Stromal cell of bone marrow (primary cell): Measurements from ENCODE around the gene PLXND1.

Experiments
- DNase-seq: peaks from one replicate; pipeline ENCODE4 v3.0.0-alpha.2; 2012; ENCODE audit warnings: low read depth

Gene PLXND1

DNA sequence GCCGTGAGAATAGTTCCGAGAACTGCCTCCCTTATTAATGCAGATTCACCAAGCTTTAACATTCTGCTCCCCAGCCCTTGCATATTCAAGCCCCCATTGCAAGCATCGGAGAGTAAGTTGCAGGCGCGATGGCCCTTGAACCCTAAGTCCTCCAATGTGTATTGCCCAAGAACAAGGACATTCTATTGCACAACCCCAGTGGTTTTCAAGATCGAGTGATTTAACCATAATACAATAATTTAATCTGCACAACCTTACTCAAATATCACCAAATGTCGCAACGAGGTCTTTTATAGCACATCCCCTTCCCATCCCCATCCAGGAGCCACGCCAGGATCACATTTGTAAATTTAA, 21.7 kb upstream of the PLXND1 start:
- DNase-seq, result peak; percentile 41

- DNase-seq, result peak; percentile 75
Measured at GRCh38 chr3:129627350-129628168, 21.1 kb upstream of the PLXND1 start.

- DNase-seq, result peak; percentile 57
Measured at GRCh38 chr3:129626744-129627349, 20.4 kb upstream of the PLXND1 start.

DNA sequence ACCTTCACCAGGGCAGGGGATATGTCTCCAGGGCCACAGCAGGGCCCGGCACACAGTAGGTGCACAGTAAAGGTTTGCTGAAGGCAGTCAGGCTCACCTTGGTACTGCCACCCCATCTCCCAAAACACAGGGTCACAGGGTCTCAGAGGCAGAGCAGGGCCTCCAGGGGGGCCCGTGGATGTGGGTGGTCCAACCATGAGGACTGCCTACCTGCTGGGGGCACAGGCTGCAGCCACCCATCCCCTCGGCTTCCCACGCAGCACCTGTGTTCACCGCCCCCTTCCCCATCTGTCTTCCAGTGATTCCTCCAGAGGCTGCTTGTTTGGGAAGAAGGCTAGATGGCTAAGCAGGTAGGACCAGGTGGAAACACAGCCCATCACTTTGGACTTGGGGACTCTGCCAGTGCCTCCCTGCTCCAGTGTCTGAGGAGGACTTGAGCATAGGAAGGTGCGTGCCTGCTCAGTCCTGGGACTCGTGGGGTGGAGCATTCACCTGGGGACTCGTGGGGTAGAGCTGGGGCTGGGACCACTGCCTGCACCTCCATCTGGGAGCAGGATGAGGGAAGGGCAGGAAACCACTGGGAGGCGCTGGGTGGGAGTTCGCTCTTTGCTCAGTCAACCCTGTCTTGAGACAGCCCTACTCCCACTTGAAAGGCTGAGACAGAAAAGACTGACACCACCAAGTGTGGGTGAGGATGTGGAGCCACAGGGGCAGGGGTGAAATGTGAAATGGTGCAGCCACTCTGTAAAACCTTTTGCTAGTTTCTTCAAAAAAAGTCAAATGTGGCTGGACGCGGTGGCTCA, 18.8 kb upstream of the PLXND1 start:
- DNase-seq, result no peak

DNA sequence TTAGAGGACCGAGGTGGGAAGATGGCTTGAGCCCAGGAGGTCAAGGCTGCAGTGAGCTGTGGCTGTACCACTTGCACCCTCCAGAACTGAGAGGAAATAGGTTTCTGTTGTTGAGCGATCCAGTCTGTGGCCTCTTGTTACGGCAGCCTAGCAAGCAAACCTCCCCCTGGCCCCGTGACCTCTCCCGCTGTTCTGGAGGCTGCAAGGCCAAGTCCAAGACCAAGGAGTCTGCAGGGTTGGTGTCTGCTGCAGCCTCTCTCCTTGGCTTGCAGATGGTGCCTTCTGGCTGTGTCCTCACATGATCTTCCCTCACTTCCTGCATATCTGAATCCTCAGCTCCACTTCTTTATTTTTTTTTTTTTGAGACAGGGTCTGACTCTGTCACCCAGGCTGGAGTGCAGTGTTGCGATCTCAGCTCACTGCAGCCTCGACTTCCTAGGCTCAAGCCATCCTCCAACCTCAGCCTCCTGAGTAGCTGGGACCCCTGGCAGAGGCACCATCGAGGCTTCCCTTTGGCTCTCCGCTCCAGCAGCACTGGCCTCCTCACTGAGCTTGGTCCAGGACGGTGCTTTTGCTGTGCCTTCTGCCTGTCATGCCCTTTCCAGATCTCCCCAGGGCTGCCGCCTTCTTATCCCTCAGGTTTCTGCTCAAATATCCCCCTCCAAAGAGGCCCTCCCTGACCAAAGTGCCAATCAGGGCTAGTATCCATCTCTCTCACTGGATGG, 18.0 kb upstream of the PLXND1 start:
- no peak for DNase-seq

DNA sequence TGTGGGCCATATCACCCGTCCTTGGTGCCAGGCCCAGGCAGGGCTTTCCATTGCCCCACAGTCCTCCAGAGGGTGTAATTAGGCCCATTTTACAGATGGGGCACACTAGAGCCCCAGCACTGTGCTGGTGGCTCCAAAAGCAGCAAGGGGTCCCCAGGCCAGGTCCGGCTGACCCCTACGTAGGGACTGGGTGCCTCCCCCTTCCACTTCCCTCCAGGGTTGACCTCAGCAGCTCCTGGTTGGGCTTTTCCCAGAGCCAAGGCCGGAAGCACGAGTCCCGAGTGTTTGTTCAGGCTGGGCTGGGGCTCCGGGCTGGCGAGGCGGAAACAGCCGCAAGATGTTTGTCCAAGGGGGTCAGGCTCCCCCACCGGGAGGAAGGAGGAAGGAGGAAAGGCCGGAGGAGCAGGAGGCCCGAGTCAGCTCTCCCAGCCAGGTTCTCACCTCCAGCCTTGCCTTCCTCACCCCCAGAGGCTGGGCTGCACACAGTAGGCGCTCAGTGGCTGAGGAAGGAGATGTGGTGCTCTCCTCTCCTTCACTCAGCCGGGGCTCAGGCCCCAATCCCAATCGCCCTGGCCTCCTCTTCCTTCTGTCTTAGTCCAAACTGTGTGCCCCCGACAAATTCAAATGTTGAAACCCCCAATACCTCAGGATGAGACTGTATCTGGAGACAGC, 17.1 kb upstream of the PLXND1 start:
- DNase-seq, result no peak

DNA sequence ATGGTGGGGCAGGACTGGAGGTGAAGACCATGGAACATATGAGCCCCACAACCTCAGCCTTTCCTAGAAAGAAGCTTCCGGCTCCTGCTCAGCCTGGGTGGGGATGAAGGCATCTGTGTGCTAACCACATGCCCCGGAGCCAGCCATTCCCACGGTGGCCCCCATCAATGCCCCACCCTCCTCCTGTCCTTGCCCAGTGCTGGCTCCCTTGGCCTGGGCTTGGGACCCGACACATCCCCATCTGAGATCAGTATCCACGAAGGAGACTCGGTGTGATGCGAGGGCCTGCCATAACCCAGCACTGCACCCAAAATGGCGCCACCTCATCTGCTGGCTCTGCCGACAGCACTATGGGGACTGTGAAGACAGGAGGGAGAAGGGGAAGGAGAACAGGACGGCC, 16.5 kb upstream of the PLXND1 start:
- DNase-seq, result no peak

GRCh38 chr3:129622226-129622874, 15.9 kb upstream of the PLXND1 start:
- DNase-seq, result no peak

DNA sequence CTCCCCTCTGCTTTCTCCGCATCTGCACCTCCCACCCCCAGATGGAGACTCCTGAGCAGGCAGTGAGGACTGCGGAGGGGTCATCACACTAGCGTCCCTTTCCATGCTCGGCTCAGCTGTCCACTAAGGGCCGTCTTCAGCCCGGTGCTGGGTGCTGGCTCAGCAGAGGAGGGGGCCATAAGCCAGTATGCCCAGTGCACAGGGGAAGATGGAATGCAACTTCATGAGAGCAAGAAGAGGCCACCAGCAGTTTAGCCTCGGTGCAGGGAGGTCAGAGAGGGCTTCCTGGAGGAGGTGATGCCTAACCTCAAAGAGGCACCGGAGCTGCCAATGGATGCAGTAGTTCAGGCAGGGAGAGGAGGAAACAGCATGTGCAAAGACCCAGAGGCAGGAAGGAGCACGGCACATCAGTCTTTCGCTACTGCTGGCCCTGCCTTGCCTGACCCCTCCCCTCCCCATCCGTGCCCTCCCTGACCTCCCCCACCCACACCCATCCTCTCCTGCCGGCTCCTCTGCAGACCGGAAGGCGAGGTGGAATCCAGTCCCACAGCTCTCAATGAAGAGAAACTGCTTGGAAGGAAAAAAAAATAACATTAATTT, 15.2 kb upstream of the PLXND1 start:
- DNase-seq, result no peak

- no peak for DNase-seq
Measured at GRCh38 chr3:129620828-129621559, 14.5 kb upstream of the PLXND1 start.

- no peak for DNase-seq
Measured at GRCh38 chr3:129619726-129620162, 13.3 kb upstream of the PLXND1 start.

DNA sequence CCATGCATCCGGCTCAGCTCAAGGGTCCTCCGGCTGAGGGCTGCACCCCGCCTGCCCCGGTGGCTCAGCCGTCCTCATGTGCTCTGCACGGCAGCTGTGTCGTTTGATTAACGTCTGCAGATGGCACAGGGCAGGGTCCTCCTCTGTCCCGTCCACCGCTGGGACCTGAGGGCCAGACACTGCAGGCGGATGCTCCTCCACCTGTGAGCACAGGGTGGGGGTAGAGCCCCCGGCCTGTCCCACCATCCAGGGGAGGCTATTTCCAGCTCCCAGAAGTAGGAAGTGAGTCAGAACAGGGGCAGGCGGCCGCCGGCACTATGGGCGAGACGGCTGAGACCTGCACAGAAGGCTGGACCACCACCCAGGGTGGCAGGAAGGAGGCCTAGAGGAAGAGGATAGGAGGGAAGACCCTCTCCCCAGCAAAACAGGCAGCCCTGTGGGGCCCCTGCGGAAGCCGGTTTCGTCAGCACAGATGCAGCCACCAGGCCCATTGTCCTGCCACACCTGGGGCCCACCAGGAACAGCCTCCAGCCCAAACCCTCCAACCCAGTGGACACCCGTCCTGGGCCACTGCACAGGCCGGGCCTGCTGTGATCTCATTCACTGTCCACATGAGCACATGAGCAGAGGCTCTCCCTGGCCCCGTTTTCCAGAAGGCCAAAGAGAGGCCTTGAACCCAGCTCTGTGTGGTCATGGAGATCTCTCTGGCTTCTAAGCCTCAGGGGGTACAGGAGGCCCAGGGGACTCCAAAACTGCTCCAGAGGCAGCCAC, 12.6 kb upstream of the PLXND1 start:
- no peak for DNase-seq

- no peak for DNase-seq
Measured at GRCh38 chr3:129618186-129618820, 11.8 kb upstream of the PLXND1 start.

DNA sequence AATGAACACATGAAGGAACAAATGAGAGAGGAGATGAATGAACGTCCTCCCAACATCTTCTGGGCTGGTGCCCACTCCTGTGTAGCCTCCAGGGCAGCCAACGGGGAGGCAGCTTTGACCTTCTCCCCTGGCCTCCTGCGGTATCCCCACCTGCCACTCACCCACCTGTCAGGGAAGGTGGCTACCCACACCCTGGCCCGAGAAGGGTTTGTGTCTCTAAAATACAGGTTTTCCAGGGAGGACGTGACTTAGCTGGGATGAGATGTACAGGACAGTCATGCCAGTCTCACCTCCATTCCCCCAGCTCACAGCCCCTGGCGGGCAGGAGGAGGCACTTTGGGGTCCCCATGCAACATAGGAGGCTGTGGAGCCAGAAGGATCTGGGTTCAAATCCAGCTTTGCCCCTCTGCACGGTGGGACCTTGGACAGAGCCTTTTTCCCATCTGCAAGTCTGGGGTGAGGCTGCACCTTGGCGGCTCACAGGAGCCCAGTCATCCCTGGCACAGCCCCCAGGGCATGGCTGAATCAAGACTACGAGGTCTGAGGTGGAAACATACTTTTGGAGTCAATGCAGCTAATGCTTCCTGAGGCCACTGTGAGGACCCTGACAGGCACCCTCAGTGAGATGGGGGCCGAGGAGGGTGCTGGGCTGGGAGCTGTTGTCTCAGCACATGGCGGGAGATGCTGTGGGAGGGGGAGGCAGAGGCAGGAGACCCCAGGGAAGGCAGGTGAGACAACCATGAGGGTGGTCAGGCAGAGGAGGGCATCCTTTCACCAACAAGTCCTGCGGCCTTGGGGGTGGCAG, 11.1 kb upstream of the PLXND1 start:
- no peak for DNase-seq

DNA sequence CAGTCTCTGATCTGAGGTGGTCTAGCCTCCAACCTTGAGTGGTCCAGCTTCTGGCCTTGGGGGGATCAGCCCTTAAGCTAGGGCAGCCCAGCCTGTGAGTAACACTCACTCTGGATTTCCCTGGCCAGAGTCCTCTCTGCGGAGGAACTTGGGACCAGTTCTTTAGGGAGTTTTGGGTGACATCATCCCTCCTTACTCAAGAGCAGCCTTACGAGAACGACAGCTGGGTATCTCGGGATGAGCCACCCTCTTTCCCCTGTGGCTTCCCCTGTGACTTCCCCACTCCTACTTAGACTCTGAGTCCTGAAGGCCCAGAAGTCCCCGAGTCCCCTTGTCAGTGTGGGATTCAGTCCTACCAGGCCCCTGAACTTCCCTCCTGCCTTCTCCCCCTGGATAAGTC, 10.2 kb upstream of the PLXND1 start:
- DNase-seq, result no peak

- no peak for DNase-seq
Measured at GRCh38 chr3:129616291-129616690, 9.8 kb upstream of the PLXND1 start.

DNA sequence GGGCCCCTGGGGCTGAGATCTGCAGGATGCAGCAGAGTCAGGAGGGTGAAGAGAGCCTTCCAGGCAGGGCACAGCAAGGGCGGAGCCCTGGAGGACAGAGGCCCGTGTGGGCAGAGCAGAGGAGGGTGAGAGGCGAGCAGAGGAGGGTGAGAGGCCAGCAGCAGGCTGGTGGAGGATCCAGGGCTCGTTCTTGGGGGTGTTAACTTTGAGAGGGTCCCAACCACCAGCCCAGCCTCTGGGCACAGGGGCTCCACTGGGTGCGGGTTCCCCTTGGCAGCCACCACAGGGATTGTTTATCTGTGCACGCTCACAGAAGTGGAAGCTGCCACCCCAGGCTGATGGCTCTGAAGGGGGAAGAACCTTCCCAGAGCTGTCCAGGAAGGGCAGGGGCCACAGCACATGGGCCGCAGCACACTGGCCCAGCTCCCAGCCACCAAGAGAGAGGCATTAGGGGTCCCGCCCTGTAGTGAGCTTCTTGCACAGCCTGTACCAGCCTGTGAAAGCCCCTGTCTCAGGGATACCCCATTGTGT, 9.3 kb upstream of the PLXND1 start:
- DNase-seq, result no peak

GRCh38 chr3:129614927-129615363, 8.5 kb upstream of the PLXND1 start:
- DNase-seq, result no peak
